Keratinocyte (primary cell): ENCODE results near the gene CCL22.

Source experiments
- CTCF ChIP-seq, 3 experiments: IDR thresholded peaks in 1 of 3; conservative IDR thresholded peaks in 1 of 3; optimal IDR thresholded peaks in 1 of 3; 2 replicates in 2 of 3; 3 replicates in 1 of 3; pipeline versions ENCODE3 to v1.5.1; 2011; ENCODE audit warnings: low read length in 3 of 3, mild to moderate bottlenecking in 3 of 3, moderate library complexity in 2 of 3, control low read depth in 1 of 3, inconsistent platforms in 1 of 3; ENCODE audit not compliant: insufficient read depth in 2 of 3; ENCODE audit errors: extremely low read depth in 1 of 3
- EZH2 ChIP-seq: IDR thresholded peaks from one replicate; pipeline ENCODE4 v1.6.1; 2012; ENCODE audit warnings: inconsistent platforms, mild to moderate bottlenecking, low read length, moderate library complexity

DNA sequence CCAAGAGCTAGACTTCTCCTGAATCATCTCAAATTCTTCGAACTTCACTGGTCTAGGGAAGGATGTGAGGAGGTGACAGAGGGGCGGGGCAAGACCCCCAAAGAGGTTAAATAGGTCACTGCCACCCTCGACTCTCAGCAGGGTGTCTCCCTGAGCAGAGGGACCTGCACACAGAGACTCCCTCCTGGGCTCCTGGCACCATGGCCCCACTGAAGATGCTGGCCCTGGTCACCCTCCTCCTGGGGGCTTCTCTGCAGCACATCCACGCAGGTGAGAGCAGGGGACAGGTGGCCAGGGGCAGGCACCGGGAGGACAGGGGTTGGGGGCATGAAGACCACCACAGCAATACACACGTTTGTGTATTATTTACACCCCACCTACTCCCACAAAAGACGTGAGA lies 55.1 kb downstream of the CCL22 start:
- TF ChIP-seq EZH2 = no peak
- no peak for TF ChIP-seq CTCF (optimal IDR thresholded peaks at IDR 0.05 in 1 of 3, IDR thresholded peaks at IDR 0.05 in 1 of 3, conservative IDR thresholded peaks at IDR 0.05 in 1 of 3; ENCODE audit: extremely low read depth in 1 of 3, insufficient read depth in 2 of 3, low read length in 3 of 3)
